Measurements from ENCODE around the gene CDC14B. TPM values are rescaled to one million over a fixed set of nuclear protein-coding genes. Genes with fewer than 3 reads are reported as not detected.
A peak's percentile ranks its signal among the peaks of the same experiment; 100 is the strongest.

Gene CDC14B
- total RNA-seq, 1 donor from 2014 or later, result 18.6 TPM

DNA sequence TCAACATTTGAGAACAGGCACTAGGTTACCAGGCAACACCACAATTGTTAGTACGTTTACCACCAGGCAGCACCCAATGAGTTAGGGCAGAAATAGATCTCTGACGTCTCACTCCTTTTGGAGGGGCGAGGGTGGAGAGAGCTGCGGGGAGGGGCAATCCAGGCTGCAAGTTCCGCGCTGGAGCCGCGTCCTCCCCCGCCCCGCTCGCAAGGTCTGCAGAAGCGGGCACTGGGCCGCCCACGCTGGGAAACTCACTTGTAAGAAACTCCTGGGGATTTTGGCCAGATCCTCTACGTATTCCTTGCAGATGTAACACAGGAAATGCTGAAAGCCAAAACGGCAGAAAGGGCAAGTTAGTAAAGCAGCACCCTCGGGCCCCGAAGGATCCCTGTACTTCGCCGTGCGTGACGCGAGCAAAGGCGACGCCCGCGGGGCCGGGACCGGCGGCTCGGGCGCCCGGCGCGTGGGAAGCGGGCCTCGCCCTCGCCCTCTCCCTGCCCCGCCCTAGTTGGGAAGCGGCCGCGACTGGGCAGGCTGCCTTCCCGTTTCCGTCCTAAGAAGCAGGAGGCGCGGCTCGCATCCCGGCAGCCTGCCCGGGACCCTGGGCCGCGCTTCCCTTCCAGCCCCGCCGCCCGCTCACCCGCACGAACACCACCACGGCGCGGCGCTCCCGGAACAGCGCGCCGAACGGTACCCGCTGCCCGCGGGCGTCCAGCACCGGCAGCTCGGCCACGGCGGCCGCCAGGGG is 35.0 kb upstream of the CDC14B start:
- peak; percentile 92 for DNase-seq (ENCODE audit: extremely low spot score, unreplicated experiment)
- no peaks in the 10 kb centered on the region for H3K27me3 Mint-ChIP-seq (ENCODE audit: unreplicated experiment)
- peaks cover 11% of the 10 kb centered on the region for H3K36me3 Mint-ChIP-seq (ENCODE audit: unreplicated experiment)
- H3K4me3 Mint-ChIP-seq (ENCODE audit: unreplicated experiment), result peak overlapping the region; percentile 85
- no peaks in the 10 kb centered on the region for H3K9me3 Mint-ChIP-seq (ENCODE audit: unreplicated experiment)
- peak; percentile 21 for TF ChIP-seq CTCF (IDR thresholded peaks at IDR 0.05)
- peak overlapping the region; percentile 98 for H3K27ac Mint-ChIP-seq (ENCODE audit: unreplicated experiment)
- H3K4me1 Mint-ChIP-seq (ENCODE audit: unreplicated experiment), result peaks cover 32% of the 10 kb centered on the region

GRCh38 chr9:96651626-96652025 is 32.0 kb upstream of the CDC14B start:
- Mint-ChIP-seq H3K9me3 (ENCODE audit: unreplicated experiment) (no peaks in the 10 kb centered on the region), H3K4me1 (ENCODE audit: unreplicated experiment) (peaks cover 30% of the 10 kb centered on the region), H3K27me3 (ENCODE audit: unreplicated experiment) (no peaks in the 10 kb centered on the region), H3K36me3 (ENCODE audit: unreplicated experiment) (peaks cover 24% of the 10 kb centered on the region), H3K27ac (ENCODE audit: unreplicated experiment) (peak overlapping the region; percentile 50), H3K4me3 (ENCODE audit: unreplicated experiment) (no peak overlapping the region)
- TF ChIP-seq CTCF (IDR thresholded peaks at IDR 0.05), result peak; percentile 71
- DNase-seq (ENCODE audit: extremely low spot score, unreplicated experiment), result no peak

- Mint-ChIP-seq H3K27ac (ENCODE audit: unreplicated experiment) (no peak overlapping the region), H3K4me3 (ENCODE audit: unreplicated experiment) (no peak overlapping the region), H3K36me3 (ENCODE audit: unreplicated experiment) (peaks cover 33% of the 10 kb centered on the region), H3K9me3 (ENCODE audit: unreplicated experiment) (no peaks in the 10 kb centered on the region), H3K4me1 (ENCODE audit: unreplicated experiment) (peaks cover 20% of the 10 kb centered on the region), H3K27me3 (ENCODE audit: unreplicated experiment) (no peaks in the 10 kb centered on the region)
- no peak for DNase-seq (ENCODE audit: extremely low spot score, unreplicated experiment)
- TF ChIP-seq CTCF (IDR thresholded peaks at IDR 0.05), result no peak
These were observed 30.1 kb upstream of the CDC14B start for GRCh38 chr9:96649620-96650324.

DNA sequence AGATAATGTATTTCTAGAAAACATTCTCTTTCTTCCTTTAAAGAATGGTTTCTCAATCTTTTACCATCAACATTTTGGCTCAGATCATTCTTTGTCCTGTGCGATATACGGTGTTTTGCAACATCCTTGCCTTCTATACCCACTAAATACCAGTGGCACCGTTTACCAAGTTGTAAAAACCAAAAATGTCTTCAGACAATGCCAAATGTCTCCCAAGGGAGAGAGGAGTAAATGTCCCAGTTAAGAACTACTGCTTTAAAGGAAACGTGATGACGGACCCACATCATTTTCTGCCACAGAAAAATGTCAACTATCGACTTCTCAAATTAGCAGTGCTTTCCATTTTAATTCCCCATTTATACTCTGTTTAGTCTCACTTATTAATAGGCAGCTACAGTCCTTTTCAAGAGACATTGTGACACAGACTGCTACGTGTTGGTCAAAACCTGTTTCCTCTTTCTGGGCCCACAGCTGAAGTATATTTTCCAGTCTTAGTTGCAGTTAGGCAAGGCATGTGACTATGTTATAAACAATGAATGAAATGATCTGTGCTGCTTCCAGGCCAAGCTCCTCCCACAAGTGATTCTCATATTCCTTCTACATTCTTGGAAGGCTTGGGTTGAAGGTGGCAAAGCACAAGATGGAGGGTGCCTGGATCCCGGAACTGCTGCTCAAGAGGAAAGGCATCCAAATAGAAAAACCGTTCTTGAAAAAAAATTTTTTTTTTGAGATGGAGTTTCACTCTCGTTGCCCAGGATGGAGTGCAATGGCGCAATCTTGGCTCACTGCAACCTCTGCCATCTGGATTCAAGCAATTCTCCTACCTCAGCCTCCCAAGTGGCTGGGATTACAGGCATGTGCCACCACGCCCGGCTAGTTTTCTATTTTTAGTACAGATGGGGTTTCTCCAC is 26.7 kb upstream of the CDC14B start:
- TF ChIP-seq CTCF (IDR thresholded peaks at IDR 0.05), result no peak
- Mint-ChIP-seq H3K36me3 (ENCODE audit: unreplicated experiment) (peaks cover 36% of the 10 kb centered on the region), H3K27me3 (ENCODE audit: unreplicated experiment) (no peaks in the 10 kb centered on the region), H3K4me1 (ENCODE audit: unreplicated experiment) (peaks cover 3% of the 10 kb centered on the region), H3K9me3 (ENCODE audit: unreplicated experiment) (no peaks in the 10 kb centered on the region), H3K4me3 (ENCODE audit: unreplicated experiment) (no peak overlapping the region), H3K27ac (ENCODE audit: unreplicated experiment) (peak overlapping the region; percentile 16)
- DNase-seq (ENCODE audit: extremely low spot score, unreplicated experiment), result peak; percentile 19

Measured in osteocyte (in vitro differentiated cells).